ENCODE results near the gene ULK3.

DNA sequence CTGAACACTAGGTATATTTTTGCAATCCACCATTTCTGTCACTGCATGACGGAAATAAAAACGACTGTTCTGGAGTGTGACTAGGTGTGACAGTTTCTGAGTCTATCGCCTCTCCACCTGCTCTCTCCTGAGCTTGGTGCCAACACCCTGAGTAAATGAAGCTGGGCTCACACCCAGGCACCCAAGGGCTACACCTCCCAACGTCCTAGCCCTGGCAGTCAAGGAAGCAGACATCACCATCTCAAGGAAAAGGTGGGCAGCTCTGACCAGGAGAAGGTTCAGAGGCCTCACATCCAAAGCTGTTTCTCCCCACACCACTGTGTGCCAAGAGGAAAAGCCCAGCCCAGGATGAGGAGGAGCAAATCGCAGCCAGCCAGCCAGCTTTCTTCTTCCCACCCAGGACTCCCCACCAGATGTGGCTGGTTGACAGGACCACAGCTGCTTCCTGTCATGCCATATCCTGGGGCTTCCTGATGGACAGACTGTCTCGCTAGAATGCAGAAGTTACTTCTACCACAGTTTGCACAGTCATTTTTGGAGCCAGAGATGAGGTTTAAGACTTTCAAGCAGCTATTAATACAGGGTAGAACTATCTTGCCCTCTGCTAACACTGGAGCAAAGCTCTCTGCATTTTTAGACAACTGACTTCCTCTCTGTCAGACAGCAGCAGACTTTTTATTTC, 26.9 kb upstream of the ULK3 start:
- TF ChIP-seq, protein P1, sequence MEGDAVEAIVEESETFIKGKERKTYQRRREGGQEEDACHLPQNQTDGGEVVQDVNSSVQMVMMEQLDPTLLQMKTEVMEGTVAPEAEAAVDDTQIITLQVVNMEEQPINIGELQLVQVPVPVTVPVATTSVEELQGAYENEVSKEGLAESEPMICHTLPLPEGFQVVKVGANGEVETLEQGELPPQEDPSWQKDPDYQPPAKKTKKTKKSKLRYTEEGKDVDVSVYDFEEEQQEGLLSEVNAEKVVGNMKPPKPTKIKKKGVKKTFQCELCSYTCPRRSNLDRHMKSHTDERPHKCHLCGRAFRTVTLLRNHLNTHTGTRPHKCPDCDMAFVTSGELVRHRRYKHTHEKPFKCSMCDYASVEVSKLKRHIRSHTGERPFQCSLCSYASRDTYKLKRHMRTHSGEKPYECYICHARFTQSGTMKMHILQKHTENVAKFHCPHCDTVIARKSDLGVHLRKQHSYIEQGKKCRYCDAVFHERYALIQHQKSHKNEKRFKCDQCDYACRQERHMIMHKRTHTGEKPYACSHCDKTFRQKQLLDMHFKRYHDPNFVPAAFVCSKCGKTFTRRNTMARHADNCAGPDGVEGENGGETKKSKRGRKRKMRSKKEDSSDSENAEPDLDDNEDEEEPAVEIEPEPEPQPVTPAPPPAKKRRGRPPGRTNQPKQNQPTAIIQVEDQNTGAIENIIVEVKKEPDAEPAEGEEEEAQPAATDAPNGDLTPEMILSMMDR (IDR thresholded peaks at IDR 0.05): no peak
- no peak for TF ChIP-seq EZH2 (IDR thresholded peaks at IDR 0.05; ENCODE audit: borderline replicate concordance, insufficient read depth, low read depth, low read length, poor library complexity, severe bottlenecking)
